Upper lobe of left lung (tissue), 6 donors: ENCODE results near the gene ASH1L. TPM values are rescaled to one million over a fixed set of nuclear protein-coding genes. Genes with fewer than 3 reads are reported as not detected.
"Not testable (repeated sequence)": the region's sequence is repeated elsewhere in the genome, so short reads cannot be mapped to it uniquely, and the experiment has no call there.

Experiments
- ATAC-seq, 2 donors: fragments of 200-7000 bp; cut with Tn5 transposase; one replicate each; pipeline ENCODE4 v1.9.1; 2022; ENCODE audit warnings: mild to moderate bottlenecking in 2 of 2, moderate library complexity in 2 of 2; ENCODE audit not compliant: low FRiP score in 2 of 2
- DNase-seq, 2 donors: peaks; one replicate each; pipeline ENCODE4 v3.0.0-alpha.2; 2019 to 2020
- H3K27ac ChIP-seq, 4 donors: fragments of 200-600 bp; sonication (generic); one replicate each; pipeline ENCODE4 v1.5.1; 2016 to 2019
- H3K27me3 ChIP-seq, 4 donors: fragments of 200-600 bp; sonication (generic); one replicate each; pipeline ENCODE4 v1.5.1; 2017 to 2019
- H3K36me3 ChIP-seq, 4 donors: fragments of 200-600 bp; sonication (generic); one replicate each; pipeline ENCODE4 v1.5.1; 2016 to 2019
- H3K4me1 ChIP-seq, 4 donors: fragments of 200-600 bp; sonication (generic); one replicate each; pipeline ENCODE4 v1.5.1; 2018 to 2019
- H3K4me3 ChIP-seq, 4 donors: fragments of 200-600 bp; sonication (generic); one replicate each; pipeline ENCODE4 v1.5.1; 2017 to 2019; ENCODE audit warnings: mild to moderate bottlenecking in 2 of 4, moderate library complexity in 1 of 4
- H3K9me3 ChIP-seq, 4 donors: fragments of 200-600 bp; sonication (generic); one replicate each; pipeline ENCODE4 v1.5.1; 2018 to 2019
- EP300 ChIP-seq, 4 donors: sonication (generic); formaldehyde crosslinking; IDR thresholded peaks; one replicate each; pipeline ENCODE4 v1.5.1; 2017; ENCODE audit warnings: antibody characterized with exemption in 4 of 4, control low read depth in 2 of 4
- POLR2A ChIP-seq, 4 donors: fragments of 450-650 bp; IDR thresholded peaks; one replicate each; pipeline ENCODE4 v1.5.1; 2016 to 2017; ENCODE audit warnings: antibody characterized with exemption in 4 of 4, mild to moderate bottlenecking in 2 of 4
- POLR2AphosphoS5 ChIP-seq, 2 donors: sonication (generic); formaldehyde crosslinking; IDR thresholded peaks; one replicate each; pipeline ENCODE4 v1.5.1; 2017; ENCODE audit warnings: antibody characterized with exemption in 2 of 2
- WGBS, 2 donors: methylation state at CpG; one replicate each; pipeline ENCODE4 v1.1.5; 2017 to 2018; 5-methylcytosine and 5-hydroxymethylcytosine counted together
- total RNA-seq, 6 donors: library from RNA; depleted of rRNA in 4 of 6; stranded (reverse); fragments of >200 nt in 4 of 6; gene quantifications; one replicate each; pipeline versions ENCODE4 v1.1.0 to v1.2.1, GENCODE V29; 2016 to 2021
- TF ChIP-seq, protein P1 (sequence below), 6 experiments: fragments of 450-650 bp in 4 of 6; fragments of 200-600 bp in 2 of 6; sonication (generic) in 2 of 6; IDR thresholded peaks; one replicate each; pipeline ENCODE4 v1.5.1; 2016 to 2019; ENCODE audit warnings: antibody characterized with exemption in 6 of 6
- donor health status: DM: no; HTN: no; CAD: no; lungs with moderate emphysema.
- donor health status: DM: no; HTN: yes; CAD: no; lungs with severe emphysema.

ASH1L gene
- total RNA-seq, 6 donors from 2014 or later, result 43.5 to 68.8 (median 55.1) TPM

DNA sequence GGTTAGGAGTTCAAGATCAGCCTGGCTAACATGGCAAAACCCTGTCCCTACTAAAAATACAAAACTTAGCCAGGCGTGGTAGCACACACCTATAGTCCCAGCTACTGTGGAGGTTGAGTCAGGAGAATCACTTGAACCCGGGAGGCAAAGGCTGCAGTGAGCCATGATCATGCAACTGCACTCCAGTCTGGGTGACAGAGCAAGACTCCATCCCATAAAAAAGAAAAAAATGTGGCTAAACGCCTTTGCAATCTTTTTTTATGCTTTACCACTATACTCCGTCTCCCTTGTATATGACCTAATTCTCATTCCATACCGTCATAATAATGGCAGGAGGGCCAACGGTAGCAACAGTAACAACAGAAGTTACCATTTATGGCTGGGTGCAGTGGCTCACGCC lies 109.5 kb downstream of the ASH1L start:
- ATAC-seq (no peak), DNase-seq (no peak)
- no peak overlapping the region for H3K4me3 ChIP-seq
- WGBS, 2 donors, result 95 to 98% methylated on average over 7 of the region's 7 CpGs
- no peaks in the 10 kb centered on the region for H3K9me3 ChIP-seq
- peaks cover 0 to 45% (median 10%) of the 10 kb centered on the region in 4 donors for H3K36me3 ChIP-seq
- TF ChIP-seq POLR2A (IDR thresholded peaks at IDR 0.05), result no peak
- TF ChIP-seq EP300 (IDR thresholded peaks at IDR 0.05), result no peak
- no peak for TF ChIP-seq POLR2AphosphoS5 (IDR thresholded peaks at IDR 0.05)
- TF ChIP-seq, protein P1, sequence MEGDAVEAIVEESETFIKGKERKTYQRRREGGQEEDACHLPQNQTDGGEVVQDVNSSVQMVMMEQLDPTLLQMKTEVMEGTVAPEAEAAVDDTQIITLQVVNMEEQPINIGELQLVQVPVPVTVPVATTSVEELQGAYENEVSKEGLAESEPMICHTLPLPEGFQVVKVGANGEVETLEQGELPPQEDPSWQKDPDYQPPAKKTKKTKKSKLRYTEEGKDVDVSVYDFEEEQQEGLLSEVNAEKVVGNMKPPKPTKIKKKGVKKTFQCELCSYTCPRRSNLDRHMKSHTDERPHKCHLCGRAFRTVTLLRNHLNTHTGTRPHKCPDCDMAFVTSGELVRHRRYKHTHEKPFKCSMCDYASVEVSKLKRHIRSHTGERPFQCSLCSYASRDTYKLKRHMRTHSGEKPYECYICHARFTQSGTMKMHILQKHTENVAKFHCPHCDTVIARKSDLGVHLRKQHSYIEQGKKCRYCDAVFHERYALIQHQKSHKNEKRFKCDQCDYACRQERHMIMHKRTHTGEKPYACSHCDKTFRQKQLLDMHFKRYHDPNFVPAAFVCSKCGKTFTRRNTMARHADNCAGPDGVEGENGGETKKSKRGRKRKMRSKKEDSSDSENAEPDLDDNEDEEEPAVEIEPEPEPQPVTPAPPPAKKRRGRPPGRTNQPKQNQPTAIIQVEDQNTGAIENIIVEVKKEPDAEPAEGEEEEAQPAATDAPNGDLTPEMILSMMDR (IDR thresholded peaks at IDR 0.05), result no peak
- no peaks in the 10 kb centered on the region for H3K27me3 ChIP-seq
- no peak overlapping the region for H3K27ac ChIP-seq
- no peaks in the 10 kb centered on the region for H3K4me1 ChIP-seq

DNA sequence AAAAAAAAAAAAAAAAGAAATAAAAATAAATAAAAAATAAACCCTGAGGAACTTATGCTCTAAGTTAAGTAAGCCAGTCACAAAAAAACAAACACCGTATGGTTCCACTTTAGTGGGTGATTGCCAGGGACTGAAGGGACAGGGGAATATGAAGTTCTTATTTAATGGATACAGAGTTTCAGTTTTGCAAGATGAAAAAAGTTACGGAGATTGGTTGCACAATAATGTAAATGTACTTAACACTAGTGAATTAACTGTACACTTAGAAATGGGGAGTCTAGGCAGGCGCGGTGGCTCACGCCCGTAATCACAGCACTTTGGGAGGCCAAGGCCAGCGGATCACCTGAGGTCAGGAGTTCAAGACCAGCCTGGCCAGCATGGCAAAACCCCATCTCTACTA lies 111.4 kb downstream of the ASH1L start:
- no peak overlapping the region for H3K4me3 ChIP-seq
- H3K27ac ChIP-seq, result no peak overlapping the region
- TF ChIP-seq POLR2A (IDR thresholded peaks at IDR 0.05) (no peak), EP300 (IDR thresholded peaks at IDR 0.05) (no peak), POLR2AphosphoS5 (IDR thresholded peaks at IDR 0.05) (no peak)
- TF ChIP-seq, protein P1 (IDR thresholded peaks at IDR 0.05), result no peak
- H3K9me3 ChIP-seq, result no peaks in the 10 kb centered on the region
- no peak for DNase-seq
- peaks cover 0 to 45% (median 10%) of the 10 kb centered on the region in 4 donors for H3K36me3 ChIP-seq
- no peak for ATAC-seq
- 88 to 90% methylated on average over 7 of the region's 7 CpGs for WGBS, 2 donors
- no peaks in the 10 kb centered on the region for H3K4me1 ChIP-seq
- H3K27me3 ChIP-seq, result no peaks in the 10 kb centered on the region

DNA sequence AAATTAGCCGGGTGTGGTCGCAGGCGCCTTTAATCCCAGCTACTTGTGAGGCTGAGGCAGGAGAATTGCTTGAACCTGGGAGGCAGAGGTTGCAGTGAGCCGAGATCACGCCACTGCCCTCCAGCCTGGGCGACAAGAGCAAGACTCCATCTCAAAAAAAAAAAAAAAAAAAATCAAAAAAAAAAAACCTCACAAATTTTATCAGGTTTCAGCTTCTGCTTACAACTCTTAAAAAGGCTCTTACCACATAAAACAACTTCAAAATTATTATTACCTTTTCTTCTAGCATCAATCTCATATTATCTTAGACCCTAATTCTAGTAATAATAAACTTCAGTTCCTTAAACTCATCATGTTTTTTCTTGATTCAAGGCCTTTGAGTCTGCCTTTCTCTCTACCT lies 120.2 kb downstream of the ASH1L start:
- DNase-seq, H3K27me3 ChIP-seq, H3K4me1 ChIP-seq, H3K9me3 ChIP-seq, H3K27ac ChIP-seq, H3K4me3 ChIP-seq, ATAC-seq: not testable (repeated sequence)
- peaks cover 5 to 18% (median 10%) of the 10 kb centered on the region in 4 donors for H3K36me3 ChIP-seq
- WGBS, 2 donors, result 97 to 99% methylated on average over 6 of the region's 6 CpGs

DNA sequence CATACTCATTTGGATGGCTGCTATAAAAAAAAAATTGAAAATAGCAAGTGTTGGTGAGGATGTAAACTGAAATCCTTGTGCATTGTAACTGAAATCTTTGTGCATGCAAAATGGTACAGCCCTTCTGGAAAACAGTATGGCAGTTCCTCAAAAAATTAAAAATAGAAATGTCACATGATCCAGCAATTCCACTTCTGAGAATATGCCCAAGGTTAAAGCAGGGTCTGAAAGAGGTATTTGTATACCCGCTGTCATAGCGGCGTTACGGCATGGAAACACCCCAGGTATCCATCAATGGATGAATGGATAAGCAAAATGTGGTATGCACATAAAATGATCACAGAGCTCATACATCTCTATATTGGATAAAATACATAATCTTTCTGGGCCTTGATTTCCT lies 125.2 kb downstream of the ASH1L start:
- ATAC-seq (no peak), DNase-seq (no peak)
- TF ChIP-seq, protein P1 (IDR thresholded peaks at IDR 0.05), result no peak
- TF ChIP-seq POLR2A (IDR thresholded peaks at IDR 0.05) (no peak), POLR2AphosphoS5 (IDR thresholded peaks at IDR 0.05) (no peak), EP300 (IDR thresholded peaks at IDR 0.05) (no peak)
- no peak overlapping the region for H3K27ac ChIP-seq
- no peak overlapping the region for H3K4me3 ChIP-seq
- peaks cover 6 to 53% (median 22%) of the 10 kb centered on the region in 4 donors for H3K36me3 ChIP-seq
- WGBS, 2 donors, result 95% methylated on average over 4 of the region's 4 CpGs
- H3K9me3 ChIP-seq, result no peaks in the 10 kb centered on the region
- H3K27me3 ChIP-seq, result no peaks in the 10 kb centered on the region
- H3K4me1 ChIP-seq, result no peaks in the 10 kb centered on the region

DNA sequence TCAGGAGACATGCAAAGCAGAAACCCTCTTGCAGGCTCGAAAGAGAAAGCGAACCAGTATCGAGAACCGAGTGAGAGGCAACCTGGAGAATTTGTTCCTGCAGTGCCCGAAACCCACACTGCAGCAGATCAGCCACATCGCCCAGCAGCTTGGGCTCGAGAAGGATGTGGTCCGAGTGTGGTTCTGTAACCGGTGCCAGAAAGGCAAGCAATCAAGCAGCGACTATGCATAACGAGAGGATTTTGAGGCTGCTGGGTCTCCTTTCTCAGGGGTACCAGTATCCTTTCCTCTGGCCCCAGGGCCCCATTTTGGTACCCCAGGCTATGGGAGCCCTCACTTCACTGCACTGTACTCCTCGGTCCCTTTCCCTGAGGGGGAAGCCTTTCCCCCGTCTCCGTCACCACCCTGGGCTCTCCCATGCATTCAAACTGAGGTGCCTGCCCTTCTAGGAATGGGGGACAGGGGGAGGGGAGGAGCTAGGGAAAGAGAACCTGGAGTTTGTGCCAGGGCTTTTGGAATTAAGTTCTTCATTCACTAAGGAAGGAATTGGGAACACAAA lies 128.7 kb downstream of the ASH1L start:
- not testable (repeated sequence) for H3K27ac ChIP-seq, DNase-seq, H3K27me3 ChIP-seq, H3K4me3 ChIP-seq, ATAC-seq, H3K9me3 ChIP-seq, H3K4me1 ChIP-seq
- H3K36me3 ChIP-seq, result peaks cover 6 to 66% (median 26%) of the 10 kb centered on the region in 4 donors
- 89 to 98% methylated on average over 13 to 14 of the region's 14 CpGs for WGBS, 2 donors

DNA sequence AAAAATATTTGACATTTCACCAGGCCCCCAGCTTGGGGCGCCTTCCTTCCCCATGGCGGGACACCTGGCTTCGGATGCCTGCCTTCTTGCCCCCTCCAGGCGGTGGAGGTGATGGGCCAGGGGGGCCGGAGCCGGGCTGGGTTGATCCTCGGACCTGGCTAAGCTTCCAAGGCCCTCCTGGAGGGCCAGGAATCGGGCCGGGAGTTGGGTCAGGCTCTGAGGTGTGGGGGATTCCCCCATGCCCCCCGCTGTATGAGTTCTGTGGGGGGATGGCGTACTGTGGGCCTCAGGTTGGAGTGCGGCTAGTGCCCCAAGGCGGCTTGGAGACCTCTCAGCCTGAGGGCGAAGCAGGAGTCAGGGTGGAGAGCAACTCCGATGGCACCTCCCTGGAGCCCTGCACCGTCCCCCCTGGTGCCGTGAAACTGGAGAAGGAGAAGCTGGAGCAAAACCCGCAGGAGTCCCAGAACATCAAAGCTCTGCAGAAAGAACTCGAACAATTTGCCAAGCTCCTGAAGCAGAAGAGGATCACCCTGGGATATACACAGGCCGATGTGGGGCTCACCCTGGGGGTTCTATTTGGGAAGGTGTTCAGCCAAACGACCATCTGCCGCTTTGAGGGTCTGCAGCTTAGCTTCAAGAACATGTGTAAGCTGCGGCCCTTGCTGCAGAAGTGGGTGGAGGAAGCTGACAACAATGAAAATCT lies 129.3 kb downstream of the ASH1L start:
- WGBS, 2 donors, result 92 to 94% methylated on average over 19 to 23 of the region's 23 CpGs
- not testable (repeated sequence) for DNase-seq, H3K4me1 ChIP-seq, H3K9me3 ChIP-seq, H3K27me3 ChIP-seq, H3K4me3 ChIP-seq, ATAC-seq, H3K27ac ChIP-seq
- peaks cover 6 to 60% (median 21%) of the 10 kb centered on the region in 4 donors for H3K36me3 ChIP-seq
